HepG2 (cell line): ENCODE results near the gene MAPRE3. TPM values are rescaled to one million over a fixed set of nuclear protein-coding genes. Genes with fewer than 3 reads are reported as not detected.

Experiments used
- ESRRA ChIP-seq: sonication (generic); formaldehyde crosslinking; IDR thresholded peaks from 2 replicates; pipeline ENCODE4 v1.5.1; 2020; ENCODE audit warnings: mild to moderate bottlenecking, low read depth, missing genetic modification reagents
- FOXA1 ChIP-seq, 2 experiments: fragments of 450-650 bp in 1 of 2; sonication (generic) in 1 of 2; formaldehyde crosslinking in 1 of 2; IDR thresholded peaks; 2 replicates each; pipeline versions ENCODE4 v1.4.0 to v1.6.1; 2016 to 2020; ENCODE audit warnings: missing genetic modification reagents in 1 of 2
- HCFC1 ChIP-seq: fragments of 150-350 bp; IDR thresholded peaks from 2 replicates; pipeline ENCODE4 v1.6.1; 2014; ENCODE audit warnings: low read depth, low read length
- HIVEP1 ChIP-seq: sonication (generic); formaldehyde crosslinking; IDR thresholded peaks from 2 replicates; pipeline ENCODE4 v1.4.0; 2020; ENCODE audit warnings: mild to moderate bottlenecking, missing genetic modification reagents
- HNRNPLL ChIP-seq: fragments of 200-400 bp; formaldehyde crosslinking; IDR thresholded peaks from 2 replicates; pipeline ENCODE4 v1.6.1; 2017; ENCODE audit warnings: mild to moderate bottlenecking, low read depth, low read length; ENCODE audit not compliant: poor library complexity, severe bottlenecking
- IRF2 ChIP-seq: IDR thresholded peaks from 2 replicates; pipeline ENCODE4 v1.6.1; 2018; ENCODE audit warnings: missing genetic modification reagents, missing compliant biosample characterization
- MAFK ChIP-seq, 2 experiments: IDR thresholded peaks in 1 of 2; conservative IDR thresholded peaks in 1 of 2; 2 replicates each; pipeline ENCODE4 v1.6.1; 2011; ENCODE audit warnings: improper control_type of control experiment in 2 of 2, low read length in 2 of 2
- MEF2D ChIP-seq: sonication (generic); formaldehyde crosslinking; IDR thresholded peaks from 2 replicates; pipeline ENCODE4 v1.5.1; 2020; ENCODE audit warnings: mild to moderate bottlenecking, missing genetic modification reagents
- MLLT10 ChIP-seq: sonication (generic); formaldehyde crosslinking; IDR thresholded peaks from 2 replicates; pipeline ENCODE4 v1.4.0; 2020; ENCODE audit warnings: missing genetic modification reagents
- MTA1 ChIP-seq: sonication (generic); formaldehyde crosslinking; IDR thresholded peaks from 2 replicates; pipeline ENCODE4 v1.4.0; 2020; ENCODE audit warnings: missing genetic modification reagents, mild to moderate bottlenecking, borderline replicate concordance
- NCOA2 ChIP-seq: sonication (generic); formaldehyde crosslinking; IDR thresholded peaks from 2 replicates; pipeline ENCODE4 v1.8.0; 2022; ENCODE audit warnings: inconsistent platforms
- RFX3 ChIP-seq: IDR thresholded peaks from 2 replicates; pipeline ENCODE4 v1.6.1; 2016; ENCODE audit warnings: missing biosample characterization, missing genetic modification reagents
- SMAD9 ChIP-seq: sonication (generic); formaldehyde crosslinking; IDR thresholded peaks from 2 replicates; pipeline ENCODE4 v1.5.1; 2020; ENCODE audit warnings: mild to moderate bottlenecking, missing genetic modification reagents
- SNAPC5 ChIP-seq: sonication (generic); formaldehyde crosslinking; IDR thresholded peaks from 2 replicates; pipeline ENCODE4 v1.8.1; 2023; ENCODE audit warnings: mild to moderate bottlenecking, missing genetic modification reagents, borderline replicate concordance
- SP5 ChIP-seq: IDR thresholded peaks from 2 replicates; pipeline ENCODE4 v1.6.1; 2016; ENCODE audit warnings: low read depth, borderline replicate concordance
- TFDP1 ChIP-seq: IDR thresholded peaks from 2 replicates; pipeline ENCODE4 v1.6.1; 2016; ENCODE audit warnings: missing compliant biosample characterization, missing genetic modification reagents, borderline replicate concordance
- ZFP37 ChIP-seq: sonication (generic); formaldehyde crosslinking; IDR thresholded peaks from 2 replicates; pipeline ENCODE4 v1.4.0; 2020; ENCODE audit warnings: missing genetic modification reagents, borderline replicate concordance
- ZFX ChIP-seq: sonication (generic); formaldehyde crosslinking; IDR thresholded peaks from 2 replicates; pipeline ENCODE4 v1.4.0; 2020; ENCODE audit warnings: mild to moderate bottlenecking, low read depth, missing genetic modification reagents, moderate library complexity
- ZNF18 ChIP-seq: sonication (generic); formaldehyde crosslinking; IDR thresholded peaks from 2 replicates; pipeline ENCODE4 v1.8.0; 2022; ENCODE audit warnings: mild to moderate bottlenecking, missing genetic modification reagents; ENCODE audit not compliant: insufficient replicate concordance
- ZNF382 ChIP-seq: sonication (generic); formaldehyde crosslinking; IDR thresholded peaks from 2 replicates; pipeline ENCODE4 v1.5.0; 2020; ENCODE audit warnings: missing genetic modification reagents, mild to moderate bottlenecking, borderline replicate concordance
- ZNF570 ChIP-seq: sonication (generic); formaldehyde crosslinking; IDR thresholded peaks from 2 replicates; pipeline ENCODE4 v1.4.0; 2020; ENCODE audit warnings: mild to moderate bottlenecking, missing genetic modification reagents, borderline replicate concordance
- ZNF614 ChIP-seq: IDR thresholded peaks from 2 replicates; pipeline ENCODE4 v1.6.1; 2018; ENCODE audit warnings: missing biosample characterization, missing genetic modification reagents, inconsistent platforms, borderline replicate concordance
- ZNF781 ChIP-seq: sonication (generic); formaldehyde crosslinking; IDR thresholded peaks from 2 replicates; pipeline ENCODE4 v1.5.1; 2020; ENCODE audit warnings: borderline replicate concordance, mild to moderate bottlenecking, missing genetic modification reagents; ENCODE audit errors: not compliant biosample characterization
- ZNF792 ChIP-seq: IDR thresholded peaks from 2 replicates; pipeline ENCODE4 v1.6.1; 2016
- ZSCAN5A ChIP-seq: sonication (generic); formaldehyde crosslinking; IDR thresholded peaks from 2 replicates; pipeline ENCODE4 v1.8.0; 2022; ENCODE audit warnings: mild to moderate bottlenecking, missing genetic modification reagents, borderline replicate concordance
- ZSCAN9 ChIP-seq: IDR thresholded peaks from 2 replicates; pipeline ENCODE4 v1.6.1; 2016; ENCODE audit warnings: borderline replicate concordance
- polyA plus RNA-seq, 8 experiments: library from polyadenylated mRNA; depleted of rRNA in 3 of 8; stranded (reverse) in 7 of 8; unstranded in 1 of 8; fragments of >200 nt; fragmentation: Illumina TruSeq in 4 of 8; extraction: Trizol in 4 of 8; gene quantifications; 2 replicates each; pipeline versions ENCODE4 v1.2.1 to v1.2.3, GENCODE V29; 2011 to 2016; ENCODE audit warnings: low read depth in 4 of 8, missing spikeins in 1 of 8, mixed read lengths in 1 of 8; ENCODE audit not compliant: insufficient read depth in 1 of 8
- total RNA-seq, 5 experiments: library from RNA; depleted of rRNA; stranded (reverse); fragments of >200 nt; fragmentation: Illumina TruSeq; extraction: Trizol; gene quantifications; 2 replicates each; pipeline ENCODE4 v1.2.3, GENCODE V29; 2016; ENCODE audit warnings: low read depth in 1 of 5

The MAPRE3 gene
- total and polyA plus RNA-seq, 2 of the 13 experiments (the other 11 are each of a cell fraction or from before 2014, with no cell fraction given), result 0.31 to 0.91 TPM

GRCh38 chr2:26970244-26970927 is at the start of gene MAPRE3 (continued):
- no peak for TF ChIP-seq NCOA2
- TF ChIP-seq TFDP1, result no peak; the same call in 1 of the 2 replicates
- TF ChIP-seq SNAPC5 (CRISPR knock-in tag), result no peak
- peak; percentile 91 for TF ChIP-seq RFX3
- no peak; the same call in 1 of the 2 replicates for TF ChIP-seq SP5 (CRISPR knock-in tag)
- TF ChIP-seq ZNF18 (CRISPR knock-in tag), result no peak
- TF ChIP-seq HNRNPLL, result peak; percentile 68
- TF ChIP-seq ESRRA (CRISPR knock-in tag), result no peak; the same call in 1 of the 2 replicates
- no peak for TF ChIP-seq SMAD9
- no peak for TF ChIP-seq HCFC1
- no peak for TF ChIP-seq MAFK (conservative IDR thresholded peaks at IDR 0.05 in 1 of 2, IDR thresholded peaks at IDR 0.05 in 1 of 2; ENCODE audit: low read length in 2 of 2)
- TF ChIP-seq ZNF781 (CRISPR knock-in tag), result no peak
- TF ChIP-seq ZFP37 (CRISPR knock-in tag), result no peak
- TF ChIP-seq ZSCAN5A (CRISPR knock-in tag), result no peak
- TF ChIP-seq ZNF570 (CRISPR knock-in tag), result no peak
- TF ChIP-seq MEF2D, result 0 out of 2 replicates have a peak, but pooled peaks have one; percentile 30
- TF ChIP-seq MLLT10 (CRISPR knock-in tag), result no peak
- TF ChIP-seq IRF2 (CRISPR knock-in tag), result 0 out of 2 replicates have a peak, but pooled peaks have one; percentile 5
- peak; percentile 61; the same call in 1 of the 2 replicates for TF ChIP-seq ZFX (CRISPR knock-in tag)
- no peak for TF ChIP-seq ZNF614
- TF ChIP-seq ZNF792, result no peak
- no peak for TF ChIP-seq ZNF382 (CRISPR knock-in tag)
- TF ChIP-seq HIVEP1 (CRISPR knock-in tag), result no peak
- TF ChIP-seq FOXA1 (IDR thresholded peaks at IDR 0.05), result no peak
- 0 out of 2 replicates have a peak, but pooled peaks have one; percentile 4 for TF ChIP-seq FOXA1 (CRISPR knock-in tag; IDR thresholded peaks at IDR 0.05)
- no peak for TF ChIP-seq ZSCAN9 (CRISPR knock-in tag)
- no peak for TF ChIP-seq MTA1
